ENCODE measurements around the gene DNAAF5. TPM values are rescaled to one million over a fixed set of nuclear protein-coding genes. Genes with fewer than 3 reads are reported as not detected.
A peak's percentile ranks its signal among the peaks of the same experiment; 100 is the strongest.

The DNAAF5 gene
- total and polyA plus RNA-seq, 2 donors (not counting 1 experiment from before 2014, with no cell fraction given), result 13.1 to 14.2 TPM

DNA sequence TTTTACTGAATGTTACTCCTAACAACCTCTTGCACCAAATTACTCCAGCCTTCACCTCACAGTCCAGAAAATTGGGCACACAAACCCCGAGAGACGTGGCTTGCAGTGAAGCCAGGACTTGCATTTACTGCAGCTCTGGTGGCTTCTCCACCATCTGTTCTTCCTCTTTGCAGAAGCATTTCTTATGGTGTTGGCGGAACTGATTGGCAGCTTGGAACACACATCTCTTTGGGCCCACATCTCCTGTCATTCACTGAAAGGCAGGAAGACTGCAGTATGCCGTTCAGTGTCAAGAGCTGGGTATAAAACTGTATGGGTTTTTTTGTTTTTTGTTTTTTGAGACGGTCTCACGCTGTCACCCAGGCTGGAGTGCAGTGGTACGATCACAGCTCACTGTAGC lies 38.9 kb downstream of the DNAAF5 start:
- H3K27ac ChIP-seq (ENCODE audit: insufficient read depth, low read length), result no peak overlapping the region
- H3K4me1 ChIP-seq (ENCODE audit: control insufficient read depth, extremely low read depth, insufficient read depth, low read length), result peaks cover 3% of the 10 kb centered on the region
- no peak overlapping the region for H3K4me3 ChIP-seq (replicated peaks in 1 of 4; ENCODE audit: control extremely low read depth in 1 of 4, insufficient read depth in 1 of 4, low read depth in 3 of 4, low read length in 4 of 4)
- no peaks in the 10 kb centered on the region for H3K79me2 ChIP-seq (ENCODE audit: control insufficient read depth, insufficient read depth, low read length)
- no peak for DNase-seq (ENCODE audit: low read depth in 2 of 2)
- no peaks in the 10 kb centered on the region for H3K27me3 ChIP-seq (ENCODE audit: control insufficient read depth, insufficient read depth, low read length)
- no peak overlapping the region for H2AFZ ChIP-seq (ENCODE audit: low read length)
- no peak overlapping the region for H3K9ac ChIP-seq (ENCODE audit: insufficient read depth, low read length)
- no peaks in the 10 kb centered on the region for H3K9me3 ChIP-seq (ENCODE audit: control insufficient read depth, insufficient read depth, low read depth, low read length)
- H3K4me2 ChIP-seq (ENCODE audit: extremely low read depth, insufficient read depth, low read length), result no peak overlapping the region
- TF ChIP-seq, protein P1, sequence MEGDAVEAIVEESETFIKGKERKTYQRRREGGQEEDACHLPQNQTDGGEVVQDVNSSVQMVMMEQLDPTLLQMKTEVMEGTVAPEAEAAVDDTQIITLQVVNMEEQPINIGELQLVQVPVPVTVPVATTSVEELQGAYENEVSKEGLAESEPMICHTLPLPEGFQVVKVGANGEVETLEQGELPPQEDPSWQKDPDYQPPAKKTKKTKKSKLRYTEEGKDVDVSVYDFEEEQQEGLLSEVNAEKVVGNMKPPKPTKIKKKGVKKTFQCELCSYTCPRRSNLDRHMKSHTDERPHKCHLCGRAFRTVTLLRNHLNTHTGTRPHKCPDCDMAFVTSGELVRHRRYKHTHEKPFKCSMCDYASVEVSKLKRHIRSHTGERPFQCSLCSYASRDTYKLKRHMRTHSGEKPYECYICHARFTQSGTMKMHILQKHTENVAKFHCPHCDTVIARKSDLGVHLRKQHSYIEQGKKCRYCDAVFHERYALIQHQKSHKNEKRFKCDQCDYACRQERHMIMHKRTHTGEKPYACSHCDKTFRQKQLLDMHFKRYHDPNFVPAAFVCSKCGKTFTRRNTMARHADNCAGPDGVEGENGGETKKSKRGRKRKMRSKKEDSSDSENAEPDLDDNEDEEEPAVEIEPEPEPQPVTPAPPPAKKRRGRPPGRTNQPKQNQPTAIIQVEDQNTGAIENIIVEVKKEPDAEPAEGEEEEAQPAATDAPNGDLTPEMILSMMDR (conservative IDR thresholded peaks at IDR 0.05 in 1 of 2, IDR thresholded peaks at IDR 0.05 in 1 of 2; ENCODE audit: low read depth in 1 of 2, low read length in 2 of 2), result no peak
- TF ChIP-seq EZH2 (IDR thresholded peaks at IDR 0.05; ENCODE audit: low read length, missing control alignments), result no peak
- H3K36me3 ChIP-seq (ENCODE audit: control insufficient read depth, insufficient read depth, low read length), result peaks cover 13% of the 10 kb centered on the region
- no peaks in the 10 kb centered on the region for H4K20me1 ChIP-seq (ENCODE audit: control insufficient read depth, extremely low read depth, insufficient read depth, low read length)

DNA sequence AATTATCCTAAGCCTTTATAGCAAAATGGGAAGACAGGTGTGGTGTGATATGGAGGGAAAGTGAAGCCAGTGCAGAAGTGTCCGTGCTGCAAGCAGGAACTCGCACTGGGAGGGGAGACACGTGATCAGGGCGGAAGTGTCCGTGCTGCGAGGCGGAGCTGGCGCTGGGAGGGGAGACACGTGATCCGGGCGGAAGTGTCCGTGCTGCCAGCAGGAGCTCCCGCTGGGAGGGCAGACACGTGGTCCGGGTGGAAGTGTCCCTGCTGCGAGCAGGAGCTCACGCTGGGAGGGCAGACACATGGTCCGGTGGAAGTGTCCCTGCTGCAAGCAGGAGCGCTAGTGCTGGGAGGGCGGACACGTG lies 41.1 kb downstream of the DNAAF5 start:
- Histone ChIP-seq H3K9me3 (ENCODE audit: control insufficient read depth, insufficient read depth, low read depth, low read length) (no peaks in the 10 kb centered on the region), H3K4me1 (ENCODE audit: control insufficient read depth, extremely low read depth, insufficient read depth, low read length) (peaks cover 12% of the 10 kb centered on the region), H3K79me2 (ENCODE audit: control insufficient read depth, insufficient read depth, low read length) (no peaks in the 10 kb centered on the region), H3K4me2 (ENCODE audit: extremely low read depth, insufficient read depth, low read length) (no peak overlapping the region), H3K4me3 (replicated peaks in 1 of 4; ENCODE audit: control extremely low read depth in 1 of 4, insufficient read depth in 1 of 4, low read depth in 3 of 4, low read length in 4 of 4) (no peak overlapping the region), H3K27ac (ENCODE audit: insufficient read depth, low read length) (peak overlapping the region; percentile 34), H2AFZ (ENCODE audit: low read length) (no peak overlapping the region), H3K9ac (ENCODE audit: insufficient read depth, low read length) (no peak overlapping the region), H3K27me3 (ENCODE audit: control insufficient read depth, insufficient read depth, low read length) (no peaks in the 10 kb centered on the region), H4K20me1 (ENCODE audit: control insufficient read depth, extremely low read depth, insufficient read depth, low read length) (no peaks in the 10 kb centered on the region), H3K36me3 (ENCODE audit: control insufficient read depth, insufficient read depth, low read length) (peaks cover 12% of the 10 kb centered on the region)
- no peak for DNase-seq (ENCODE audit: low read depth in 2 of 2)
- TF ChIP-seq EZH2 (IDR thresholded peaks at IDR 0.05; ENCODE audit: low read length, missing control alignments), result no peak
- TF ChIP-seq, protein P1 (conservative IDR thresholded peaks at IDR 0.05 in 1 of 2, IDR thresholded peaks at IDR 0.05 in 1 of 2; ENCODE audit: low read depth in 1 of 2, low read length in 2 of 2), result no peak

GRCh38 chr7:767941-768731 lies 41.6 kb downstream of the DNAAF5 start:
- TF ChIP-seq, protein P1 (conservative IDR thresholded peaks at IDR 0.05 in 1 of 2, IDR thresholded peaks at IDR 0.05 in 1 of 2; ENCODE audit: low read depth in 1 of 2, low read length in 2 of 2), result no peak
- TF ChIP-seq EZH2 (IDR thresholded peaks at IDR 0.05; ENCODE audit: low read length, missing control alignments), result no peak
- peak; percentile 20 to 57 for DNase-seq (ENCODE audit: low read depth in 2 of 2)

More at GRCh38 chr7:767941-768731, 41.6 kb downstream of the DNAAF5 start:
- H3K27ac ChIP-seq (ENCODE audit: insufficient read depth, low read length), result peak overlapping the region; percentile 47
- H4K20me1 ChIP-seq (ENCODE audit: control insufficient read depth, extremely low read depth, insufficient read depth, low read length), result no peaks in the 10 kb centered on the region
- no peaks in the 10 kb centered on the region for H3K9me3 ChIP-seq (ENCODE audit: control insufficient read depth, insufficient read depth, low read depth, low read length)
- H3K27me3 ChIP-seq (ENCODE audit: control insufficient read depth, insufficient read depth, low read length), result no peaks in the 10 kb centered on the region
- peak overlapping the region; percentile 59 for H3K4me2 ChIP-seq (ENCODE audit: extremely low read depth, insufficient read depth, low read length)
- no peak overlapping the region for H2AFZ ChIP-seq (ENCODE audit: low read length)
- no peaks in the 10 kb centered on the region for H3K79me2 ChIP-seq (ENCODE audit: control insufficient read depth, insufficient read depth, low read length)
- peak overlapping the region in 1 of 4 experiments; percentile 14 for H3K4me3 ChIP-seq (replicated peaks in 1 of 4; ENCODE audit: control extremely low read depth in 1 of 4, insufficient read depth in 1 of 4, low read depth in 3 of 4, low read length in 4 of 4)
- H3K36me3 ChIP-seq (ENCODE audit: control insufficient read depth, insufficient read depth, low read length), result peaks cover 11% of the 10 kb centered on the region
- no peak overlapping the region for H3K9ac ChIP-seq (ENCODE audit: insufficient read depth, low read length)
- H3K4me1 ChIP-seq (ENCODE audit: control insufficient read depth, extremely low read depth, insufficient read depth, low read length), result peaks cover 12% of the 10 kb centered on the region

Data from fibroblast of lung (primary cell).